IPS-15b (cell line): ENCODE results near the gene TWF2.

Experiments used
- H3K27me3 ChIP-seq: one replicate; pipeline ENCODE4 v1.6.1; 2013; ENCODE audit warnings: low read length; ENCODE audit not compliant: control insufficient read depth, insufficient read depth
- H3K36me3 ChIP-seq: one replicate; pipeline ENCODE4 v1.6.1; 2013; ENCODE audit warnings: low read length; ENCODE audit not compliant: control insufficient read depth, insufficient read depth
- H3K4me1 ChIP-seq: one replicate; pipeline ENCODE4 v1.6.1; 2013; ENCODE audit warnings: mild to moderate bottlenecking, low read length; ENCODE audit not compliant: control insufficient read depth, insufficient read depth
- H3K4me3 ChIP-seq: one replicate; pipeline ENCODE4 v1.5.1; 2013; ENCODE audit warnings: low read depth, low read length
- H3K9ac ChIP-seq: one replicate; pipeline ENCODE4 v1.6.1; 2013; ENCODE audit warnings: low read depth, mild to moderate bottlenecking, low read length
- H3K9me3 ChIP-seq: one replicate; pipeline ENCODE4 v1.6.1; 2013; ENCODE audit warnings: mild to moderate bottlenecking, low read length; ENCODE audit not compliant: control insufficient read depth, insufficient read depth

The TWF2 gene

GRCh38 chr3:52194485-52195290, 44.3 kb downstream of the TWF2 start:
- Histone ChIP-seq H3K4me3 (no peak overlapping the region), H3K9ac (no peak overlapping the region), H3K36me3 (no peaks in the 10 kb centered on the region), H3K9me3 (no peaks in the 10 kb centered on the region), H3K4me1 (peaks cover 6% of the 10 kb centered on the region), H3K27me3 (peaks cover 5% of the 10 kb centered on the region)

- Histone ChIP-seq H3K9ac (no peak overlapping the region), H3K4me1 (peaks cover 3% of the 10 kb centered on the region), H3K9me3 (no peaks in the 10 kb centered on the region), H3K27me3 (peaks cover 5% of the 10 kb centered on the region), H3K4me3 (no peak overlapping the region), H3K36me3 (no peaks in the 10 kb centered on the region)
Measured at GRCh38 chr3:52193065-52193464, 45.9 kb downstream of the TWF2 start.

- no peak overlapping the region for H3K9ac ChIP-seq
- no peaks in the 10 kb centered on the region for H3K36me3 ChIP-seq
- H3K4me3 ChIP-seq = no peak overlapping the region
- no peaks in the 10 kb centered on the region for H3K9me3 ChIP-seq
- H3K4me1 ChIP-seq = no peaks in the 10 kb centered on the region
- H3K27me3 ChIP-seq = peaks cover under 1% of the 10 kb centered on the region
Measured at GRCh38 chr3:52191663-52192062, 47.3 kb downstream of the TWF2 start.

- H3K36me3 ChIP-seq = no peaks in the 10 kb centered on the region
- no peak overlapping the region for H3K9ac ChIP-seq
- H3K27me3 ChIP-seq = no peaks in the 10 kb centered on the region
- no peaks in the 10 kb centered on the region for H3K4me1 ChIP-seq
- no peaks in the 10 kb centered on the region for H3K9me3 ChIP-seq
- H3K4me3 ChIP-seq = no peak overlapping the region
Measured at GRCh38 chr3:52190294-52191074, 48.5 kb downstream of the TWF2 start.

- H3K4me1 ChIP-seq = no peaks in the 10 kb centered on the region
- H3K9ac ChIP-seq = no peak overlapping the region
- H3K9me3 ChIP-seq = no peaks in the 10 kb centered on the region
- H3K36me3 ChIP-seq = no peaks in the 10 kb centered on the region
- H3K4me3 ChIP-seq = no peak overlapping the region
- H3K27me3 ChIP-seq = no peaks in the 10 kb centered on the region
Measured at GRCh38 chr3:52188556-52188955, 50.4 kb downstream of the TWF2 start.

GRCh38 chr3:52186729-52187128, 52.2 kb downstream of the TWF2 start:
- no peak overlapping the region for H3K9ac ChIP-seq
- H3K9me3 ChIP-seq = no peaks in the 10 kb centered on the region
- no peaks in the 10 kb centered on the region for H3K36me3 ChIP-seq

GRCh38 chr3:52185837-52186236, 53.1 kb downstream of the TWF2 start:
- Histone ChIP-seq H3K4me3 (no peak overlapping the region), H3K9ac (no peak overlapping the region), H3K4me1 (no peaks in the 10 kb centered on the region), H3K9me3 (no peaks in the 10 kb centered on the region), H3K36me3 (no peaks in the 10 kb centered on the region), H3K27me3 (no peaks in the 10 kb centered on the region)

More at GRCh38 chr3:52186729-52187128, 52.2 kb downstream of the TWF2 start:
- Histone ChIP-seq H3K27me3 (no peaks in the 10 kb centered on the region), H3K4me3 (no peak overlapping the region), H3K4me1 (no peaks in the 10 kb centered on the region)

GRCh38 chr3:52185311-52185710, 53.6 kb downstream of the TWF2 start:
- no peaks in the 10 kb centered on the region for H3K27me3 ChIP-seq
- no peaks in the 10 kb centered on the region for H3K9me3 ChIP-seq
- H3K36me3 ChIP-seq = no peaks in the 10 kb centered on the region
- H3K4me1 ChIP-seq = no peaks in the 10 kb centered on the region
- no peak overlapping the region for H3K4me3 ChIP-seq
- no peak overlapping the region for H3K9ac ChIP-seq

GRCh38 chr3:52184690-52185089, 54.3 kb downstream of the TWF2 start:
- Histone ChIP-seq H3K9ac (no peak overlapping the region), H3K27me3 (no peaks in the 10 kb centered on the region), H3K4me1 (no peaks in the 10 kb centered on the region), H3K36me3 (no peaks in the 10 kb centered on the region), H3K9me3 (no peaks in the 10 kb centered on the region), H3K4me3 (no peak overlapping the region)

- Histone ChIP-seq H3K4me1 (no peaks in the 10 kb centered on the region), H3K4me3 (no peak overlapping the region), H3K27me3 (no peaks in the 10 kb centered on the region), H3K36me3 (no peaks in the 10 kb centered on the region), H3K9me3 (no peaks in the 10 kb centered on the region), H3K9ac (no peak overlapping the region)
Measured at GRCh38 chr3:52183786-52184445, 55.0 kb downstream of the TWF2 start.

- H3K27me3 ChIP-seq = no peaks in the 10 kb centered on the region
- H3K4me1 ChIP-seq = no peaks in the 10 kb centered on the region
- H3K9me3 ChIP-seq = no peaks in the 10 kb centered on the region
- no peak overlapping the region for H3K4me3 ChIP-seq
- H3K9ac ChIP-seq = no peak overlapping the region
- H3K36me3 ChIP-seq = no peaks in the 10 kb centered on the region
Measured at GRCh38 chr3:52182691-52183090, 56.3 kb downstream of the TWF2 start.
